H9 (cell line): ENCODE measurements around the gene TSPO. TPM values are rescaled to one million over a fixed set of nuclear protein-coding genes. Genes with fewer than 3 reads are reported as not detected.
A peak's percentile ranks its signal among the peaks of the same experiment; 100 is the strongest.

Experiments
- DNase-seq: peaks from one replicate; pipeline ENCODE4 v3.0.0-alpha.2; 2017
- H2AFZ ChIP-seq: one replicate; pipeline ENCODE4 v1.6.1; 2013; ENCODE audit warnings: mild to moderate bottlenecking, low read length, control low read depth, moderate library complexity
- H2AK5ac ChIP-seq: 2 replicates; pipeline ENCODE4 v1.6.1; 2013; ENCODE audit warnings: low read length, control low read depth, mixed read lengths; ENCODE audit not compliant: insufficient read length
- H2BK120ac ChIP-seq: one replicate; pipeline ENCODE4 v1.6.1; 2013; ENCODE audit warnings: low read depth, mild to moderate bottlenecking, low read length, control low read depth, inconsistent platforms; ENCODE audit not compliant: poor library complexity, severe bottlenecking
- H2BK12ac ChIP-seq: 2 replicates; pipeline ENCODE4 v1.6.1; 2013; ENCODE audit warnings: low read length, control low read depth, mixed read lengths, low read depth; ENCODE audit not compliant: insufficient read length
- H2BK15ac ChIP-seq: 2 replicates; pipeline ENCODE4 v1.6.1; 2013; ENCODE audit warnings: low read depth, low read length, control low read depth
- H2BK20ac ChIP-seq: one replicate; pipeline ENCODE4 v1.6.1; 2013; ENCODE audit warnings: low read depth, mild to moderate bottlenecking, low read length, control low read depth, inconsistent platforms; ENCODE audit not compliant: poor library complexity, severe bottlenecking
- H2BK5ac ChIP-seq: 2 replicates; pipeline ENCODE4 v1.6.1; 2013; ENCODE audit warnings: low read length, control low read depth, mixed read lengths; ENCODE audit not compliant: insufficient read length
- H3K14ac ChIP-seq: 2 replicates; pipeline ENCODE4 v1.6.1; 2013; ENCODE audit warnings: low read length, control low read depth; ENCODE audit not compliant: insufficient read depth
- H3K18ac ChIP-seq: 2 replicates; pipeline ENCODE4 v1.6.1; 2013; ENCODE audit warnings: low read depth, mild to moderate bottlenecking, mixed read lengths, low read length, control low read depth; ENCODE audit not compliant: insufficient read length
- H3K23ac ChIP-seq: 2 replicates; pipeline ENCODE4 v1.6.1; 2013; ENCODE audit warnings: low read length, control low read depth, mixed read lengths, low read depth; ENCODE audit not compliant: insufficient read length
- H3K23me2 ChIP-seq: 2 replicates; pipeline ENCODE4 v1.6.1; 2013; ENCODE audit warnings: low read depth, mild to moderate bottlenecking, mixed read lengths, low read length, control low read depth; ENCODE audit not compliant: insufficient read length, poor library complexity, severe bottlenecking
- H3K27ac ChIP-seq: 2 replicates; pipeline ENCODE4 v1.5.1; 2013; ENCODE audit warnings: low read length, control low read depth, mixed read lengths, low read depth; ENCODE audit not compliant: insufficient read length
- H3K27me3 ChIP-seq: 2 replicates; pipeline ENCODE4 v1.6.1; 2013; ENCODE audit warnings: low read length, control low read depth, inconsistent platforms; ENCODE audit not compliant: insufficient read depth
- H3K4ac ChIP-seq: 2 replicates; pipeline ENCODE4 v1.6.1; 2013; ENCODE audit warnings: low read depth, mild to moderate bottlenecking, control low read depth, inconsistent platforms, low read length, moderate library complexity
- H3K4me1 ChIP-seq: 2 replicates; pipeline ENCODE4 v1.6.1; 2013; ENCODE audit warnings: low read length, control low read depth, inconsistent platforms; ENCODE audit not compliant: insufficient read depth
- H3K4me2 ChIP-seq: 2 replicates; pipeline ENCODE4 v1.6.1; 2013; ENCODE audit warnings: low read length, control low read depth, mixed read lengths; ENCODE audit not compliant: insufficient read length, insufficient read depth
- H3K56ac ChIP-seq: 2 replicates; pipeline ENCODE4 v1.6.1; 2013; ENCODE audit warnings: low read depth, mild to moderate bottlenecking, mixed read lengths, low read length, control low read depth; ENCODE audit not compliant: insufficient read length
- H3K79me1 ChIP-seq: 2 replicates; pipeline ENCODE4 v1.6.1; 2013; ENCODE audit warnings: low read depth, mild to moderate bottlenecking, moderate library complexity, low read length, control low read depth, inconsistent platforms; ENCODE audit not compliant: insufficient read depth, poor library complexity, severe bottlenecking
- H3K79me2 ChIP-seq: 2 replicates; pipeline ENCODE4 v1.6.1; 2013; ENCODE audit warnings: low read length, control low read depth, inconsistent platforms; ENCODE audit not compliant: insufficient read depth
- H3K9ac ChIP-seq: 2 replicates; pipeline ENCODE4 v1.6.1; 2013; ENCODE audit warnings: low read length, control low read depth, mixed read lengths; ENCODE audit not compliant: insufficient read length; ENCODE audit errors: extremely low read depth
- H3K9me3 ChIP-seq: one replicate; pipeline ENCODE4 v1.6.1; 2013; ENCODE audit warnings: low read depth, low read length, inconsistent platforms; ENCODE audit not compliant: control insufficient read depth
- H3T11ph ChIP-seq: one replicate; pipeline ENCODE4 v1.6.1; 2013; ENCODE audit warnings: mild to moderate bottlenecking, low read length, control low read depth, inconsistent platforms
- H4K20me1 ChIP-seq: one replicate; pipeline ENCODE4 v1.6.1; 2013; ENCODE audit not compliant: control insufficient read depth, insufficient read length, insufficient read depth
- H4K5ac ChIP-seq: 2 replicates; pipeline ENCODE4 v1.6.1; 2013; ENCODE audit warnings: low read depth, mild to moderate bottlenecking, mixed read lengths, low read length, control low read depth; ENCODE audit not compliant: insufficient read length
- H4K8ac ChIP-seq: replicated peaks from 2 replicates; pipeline ENCODE4 v1.6.1; 2013; ENCODE audit warnings: low read length, control low read depth, mixed read lengths, low read depth; ENCODE audit not compliant: insufficient read length
- H4K91ac ChIP-seq: 2 replicates; pipeline ENCODE4 v1.6.1; 2013; ENCODE audit warnings: low read depth, mild to moderate bottlenecking, moderate library complexity, mixed read lengths, low read length, control low read depth; ENCODE audit not compliant: insufficient read length
- H3K27ac Mint-ChIP-seq, 3 experiments: 2 replicates in 2 of 3; 3 replicates in 1 of 3; pipeline ENCODE4 v1.8.0; 2020 to 2021; ENCODE audit warnings: mixed read lengths in 3 of 3, mild to moderate bottlenecking in 1 of 3, moderate library complexity in 1 of 3
- H3K27me3 Mint-ChIP-seq: 2 replicates; pipeline ENCODE4 v1.8.0; 2021; ENCODE audit warnings: low read depth, mild to moderate bottlenecking, moderate library complexity, mixed read lengths
- H3K36me3 Mint-ChIP-seq, 3 experiments: 2 replicates in 2 of 3; 3 replicates in 1 of 3; pipeline ENCODE4 v1.8.0; 2020 to 2021; ENCODE audit warnings: low read depth in 3 of 3, mixed read lengths in 3 of 3; ENCODE audit not compliant: insufficient read depth in 1 of 3
- H3K4me1 Mint-ChIP-seq, 2 experiments: 2 replicates each; pipeline ENCODE4 v1.8.0; 2020; ENCODE audit warnings: mixed read lengths in 2 of 2
- H3K4me3 Mint-ChIP-seq, 2 experiments: 2 replicates in 1 of 2; 3 replicates in 1 of 2; pipeline ENCODE4 v1.8.0; 2020 to 2021; ENCODE audit warnings: mild to moderate bottlenecking in 2 of 2, mixed read lengths in 2 of 2, moderate library complexity in 1 of 2
- H3K9me3 Mint-ChIP-seq, 2 experiments: 2 replicates in 1 of 2; 3 replicates in 1 of 2; pipeline ENCODE4 v1.8.0; 2020; ENCODE audit warnings: mild to moderate bottlenecking in 2 of 2, mixed read lengths in 2 of 2, moderate library complexity in 1 of 2
- WGBS: extraction: QIAGEN DNeasy Blood & Tissue Kit; methylation state at CpG from one replicate; pipeline ENCODE4 v1.1.7; 2013; ENCODE audit warnings: missing lambda C conversion rate, low lambda C conversion rate, mixed read lengths; ENCODE audit not compliant: insufficient read length; ENCODE audit errors: extremely low coverage; 5-methylcytosine and 5-hydroxymethylcytosine counted together
- total RNA-seq: library from RNA; stranded (reverse); gene quantifications from 2 replicates; pipeline ENCODE4 v1.2.1, GENCODE V29; 2021
- TF ChIP-seq, protein P1 (sequence below): fragments of 200-600 bp; sonication (generic); conservative IDR thresholded peaks from 3 replicates; pipeline ENCODE4 v1.8.0; 2021; ENCODE audit warnings: antibody characterized with exemption, mild to moderate bottlenecking

The TSPO gene
- total RNA-seq, 1 experiment from 2014 or later, result 14.8 TPM

DNA sequence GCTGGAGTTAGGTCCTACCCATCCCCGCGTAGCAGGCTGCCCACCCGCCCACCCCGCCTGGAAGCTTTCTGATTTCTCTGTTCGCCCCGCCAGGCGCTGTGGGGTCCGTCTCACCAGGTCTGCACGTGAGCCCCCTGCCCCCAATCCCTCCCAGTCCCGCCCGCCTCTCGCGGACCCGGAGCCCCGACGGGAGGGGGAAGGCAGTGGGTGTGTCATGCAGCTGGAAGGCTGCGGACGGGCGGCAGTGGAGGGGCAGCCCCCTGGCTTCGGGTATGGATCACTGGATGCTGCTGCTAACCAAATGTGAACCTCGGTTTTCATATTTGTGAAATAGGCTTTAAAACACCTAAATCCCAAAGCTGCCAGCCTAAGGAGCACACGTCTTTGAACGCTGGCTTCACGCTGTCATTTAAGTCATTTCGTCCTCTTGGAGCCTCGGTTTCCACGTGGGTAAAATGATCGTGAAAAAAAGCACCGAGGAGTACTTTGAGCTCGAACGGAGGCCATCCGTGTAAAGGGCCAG is 41.4 kb upstream of the TSPO start:
- H3K79me1 ChIP-seq, result no peaks in the 10 kb centered on the region
- no peaks in the 10 kb centered on the region for H3K36me3 Mint-ChIP-seq
- H2BK5ac ChIP-seq, result no peak overlapping the region
- H3K56ac ChIP-seq, result no peak overlapping the region
- H2AFZ ChIP-seq, result no peak overlapping the region
- H2BK20ac ChIP-seq, result no peak overlapping the region
- peaks cover 4% of the 10 kb centered on the region; the same call in 1 of the 2 replicates for H3K4me1 ChIP-seq
- H3K18ac ChIP-seq, result no peak overlapping the region
- peaks cover 82% of the 10 kb centered on the region for H3K27me3 Mint-ChIP-seq
- no peak overlapping the region for H3K4ac ChIP-seq
- no CpG with 5 or more reads among the region's 32 CpGs for WGBS
- H3K9me3 Mint-ChIP-seq, result no peaks in the 10 kb centered on the region
- no peak overlapping the region for H3T11ph ChIP-seq
- H3K4me3 Mint-ChIP-seq, result peak overlapping the region; percentile 68 to 80
- no peak overlapping the region for H2BK120ac ChIP-seq
- H3K14ac ChIP-seq, result no peak overlapping the region; the same call in 1 of the 2 replicates
- H2AK5ac ChIP-seq, result no peak overlapping the region
- peaks cover 9 to 32% of the 10 kb centered on the region in 2 experiments for H3K4me1 Mint-ChIP-seq
- no peaks in the 10 kb centered on the region for H3K79me2 ChIP-seq
- peak; percentile 46 for DNase-seq
- peak overlapping the region; percentile 85 for H3K4me2 ChIP-seq
- no peak overlapping the region for H3K27ac ChIP-seq
- no peak overlapping the region for H4K91ac ChIP-seq
- no peak overlapping the region for H4K8ac ChIP-seq
- no peak overlapping the region for H2BK12ac ChIP-seq
- H2BK15ac ChIP-seq, result no peak overlapping the region
- TF ChIP-seq, protein P1, sequence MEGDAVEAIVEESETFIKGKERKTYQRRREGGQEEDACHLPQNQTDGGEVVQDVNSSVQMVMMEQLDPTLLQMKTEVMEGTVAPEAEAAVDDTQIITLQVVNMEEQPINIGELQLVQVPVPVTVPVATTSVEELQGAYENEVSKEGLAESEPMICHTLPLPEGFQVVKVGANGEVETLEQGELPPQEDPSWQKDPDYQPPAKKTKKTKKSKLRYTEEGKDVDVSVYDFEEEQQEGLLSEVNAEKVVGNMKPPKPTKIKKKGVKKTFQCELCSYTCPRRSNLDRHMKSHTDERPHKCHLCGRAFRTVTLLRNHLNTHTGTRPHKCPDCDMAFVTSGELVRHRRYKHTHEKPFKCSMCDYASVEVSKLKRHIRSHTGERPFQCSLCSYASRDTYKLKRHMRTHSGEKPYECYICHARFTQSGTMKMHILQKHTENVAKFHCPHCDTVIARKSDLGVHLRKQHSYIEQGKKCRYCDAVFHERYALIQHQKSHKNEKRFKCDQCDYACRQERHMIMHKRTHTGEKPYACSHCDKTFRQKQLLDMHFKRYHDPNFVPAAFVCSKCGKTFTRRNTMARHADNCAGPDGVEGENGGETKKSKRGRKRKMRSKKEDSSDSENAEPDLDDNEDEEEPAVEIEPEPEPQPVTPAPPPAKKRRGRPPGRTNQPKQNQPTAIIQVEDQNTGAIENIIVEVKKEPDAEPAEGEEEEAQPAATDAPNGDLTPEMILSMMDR, result no peak
- no peaks in the 10 kb centered on the region for H3K9me3 ChIP-seq
- no peak overlapping the region for H4K5ac ChIP-seq
- peak overlapping the region in 1 of 3 experiments; percentile 58; a peak in 3 of 7 replicates for H3K27ac Mint-ChIP-seq
- peaks cover 11% of the 10 kb centered on the region for H3K23me2 ChIP-seq
- H4K20me1 ChIP-seq, result no peaks in the 10 kb centered on the region
- no peak overlapping the region for H3K9ac ChIP-seq
- no peak overlapping the region for H3K23ac ChIP-seq
- peaks cover 30% of the 10 kb centered on the region for H3K27me3 ChIP-seq
